SK-N-SH (cell line): Measurements from ENCODE around the gene JAKMIP1.

Source experiments
- CTCF ChIP-seq: fragments of 200-600 bp; sonication (generic); IDR thresholded peaks from 2 replicates; pipeline ENCODE4 v1.6.1; 2017; ENCODE audit warnings: antibody characterized with exemption, mild to moderate bottlenecking, moderate library complexity
- EZH2phosphoT487 ChIP-seq: fragments of 200-600 bp; sonication (generic); IDR thresholded peaks from 2 replicates; pipeline ENCODE4 v1.6.1; 2017; ENCODE audit warnings: low read depth, mixed run types, mild to moderate bottlenecking, antibody characterized with exemption, moderate library complexity, borderline replicate concordance
- FOXJ3 ChIP-seq: sonication (generic); formaldehyde crosslinking; IDR thresholded peaks from 2 replicates; pipeline ENCODE4 v1.5.1; 2020; ENCODE audit warnings: mild to moderate bottlenecking, missing genetic modification reagents
- GABPA ChIP-seq: IDR thresholded peaks from 2 replicates; pipeline ENCODE4 v1.4.0; 2012; ENCODE audit warnings: low read depth, mild to moderate bottlenecking
- GATA2 ChIP-seq: sonication (generic); formaldehyde crosslinking; IDR thresholded peaks from 2 replicates; pipeline ENCODE4 v1.5.0; 2020; ENCODE audit warnings: mild to moderate bottlenecking, missing genetic modification reagents
- MAX ChIP-seq: IDR thresholded peaks from 2 replicates; pipeline ENCODE4 v1.4.0; 2012; ENCODE audit warnings: low read depth
- MEF2A ChIP-seq: IDR thresholded peaks from 2 replicates; pipeline ENCODE4 v1.4.0; 2012; ENCODE audit warnings: low read depth, borderline replicate concordance
- POLR2AphosphoS5 ChIP-seq: IDR thresholded peaks from 2 replicates; pipeline ENCODE4 v1.6.1; 2012; ENCODE audit warnings: low read depth, low read length
- REST ChIP-seq: IDR thresholded peaks from 2 replicates; pipeline ENCODE4 v1.6.1; 2012; ENCODE audit warnings: mild to moderate bottlenecking, low read depth, low read length, moderate library complexity
- SMC3 ChIP-seq: IDR thresholded peaks from 2 replicates; pipeline ENCODE4 v1.6.1; 2012; ENCODE audit warnings: low read depth, low read length, improper control_type of control experiment
- USF1 ChIP-seq: IDR thresholded peaks from 2 replicates; pipeline ENCODE4 v1.4.0; 2012; ENCODE audit warnings: low read depth, borderline replicate concordance
- USF2 ChIP-seq: fragments of 150-350 bp; IDR thresholded peaks from 2 replicates; pipeline ENCODE4 v1.6.1; 2017; ENCODE audit warnings: antibody characterized with exemption, low read length, low read depth, borderline replicate concordance

- TF ChIP-seq CTCF: no peak
- no peak for TF ChIP-seq POLR2AphosphoS5
- no peak for TF ChIP-seq USF2
- no peak for TF ChIP-seq SMC3
- no peak for TF ChIP-seq MAX
- TF ChIP-seq GABPA: no peak
- TF ChIP-seq GATA2 (CRISPR knock-in tag): no peak
- TF ChIP-seq REST: no peak
- no peak for TF ChIP-seq USF1
- no peak for TF ChIP-seq FOXJ3 (CRISPR knock-in tag)
- TF ChIP-seq EZH2phosphoT487: no peak
- TF ChIP-seq MEF2A: no peak
These were observed 9.9 kb downstream of the JAKMIP1 start for GRCh38 chr4:6190486-6190885.
